Activated T-helper 17 cell treated with anti-CD3 and anti-CD28 coated beads, Interleukin-2, amount 50 U/mL, for 72 hours (primary cell): Measurements from ENCODE around the gene ECT2. TPM values are rescaled to one million over a fixed set of nuclear protein-coding genes. Genes with fewer than 3 reads are reported as not detected.
A peak's percentile ranks its signal among the peaks of the same experiment; 100 is the strongest.
"Not testable (repeated sequence)": the region's sequence is repeated elsewhere in the genome, so short reads cannot be mapped to it uniquely, and the experiment has no call there.

Experiments
- ATAC-seq: fragments of 150-1000 bp; cut with Tn5 transposase; replicated peaks from 2 replicates; pipeline ENCODE4 v1.10.0; 2021; ENCODE audit warnings: mild to moderate bottlenecking, moderate library complexity
- H3K27ac Mint-ChIP-seq: one replicate; pipeline ENCODE4 v1.8.0; 2022; ENCODE audit warnings: mixed read lengths
- H3K27me3 Mint-ChIP-seq: one replicate; pipeline ENCODE4 v1.8.0; 2022; ENCODE audit warnings: mixed read lengths
- H3K36me3 Mint-ChIP-seq: one replicate; pipeline ENCODE4 v1.8.0; 2022; ENCODE audit warnings: low read depth, mild to moderate bottlenecking, mixed read lengths
- H3K4me1 Mint-ChIP-seq: one replicate; pipeline ENCODE4 v1.8.0; 2022; ENCODE audit warnings: mixed read lengths
- H3K4me3 Mint-ChIP-seq: one replicate; pipeline ENCODE4 v1.8.0; 2022; ENCODE audit warnings: mild to moderate bottlenecking, mixed read lengths
- H3K9me3 Mint-ChIP-seq: one replicate; pipeline ENCODE4 v1.8.0; 2022; ENCODE audit warnings: mixed read lengths
- total RNA-seq, 2 donors: library from RNA; stranded (reverse); gene quantifications; one replicate each; pipeline ENCODE4 v1.2.3, GENCODE V29; 2022

ECT2 gene
- total RNA-seq, 2 donors from 2014 or later: 43.3 to 54.0 TPM

DNA sequence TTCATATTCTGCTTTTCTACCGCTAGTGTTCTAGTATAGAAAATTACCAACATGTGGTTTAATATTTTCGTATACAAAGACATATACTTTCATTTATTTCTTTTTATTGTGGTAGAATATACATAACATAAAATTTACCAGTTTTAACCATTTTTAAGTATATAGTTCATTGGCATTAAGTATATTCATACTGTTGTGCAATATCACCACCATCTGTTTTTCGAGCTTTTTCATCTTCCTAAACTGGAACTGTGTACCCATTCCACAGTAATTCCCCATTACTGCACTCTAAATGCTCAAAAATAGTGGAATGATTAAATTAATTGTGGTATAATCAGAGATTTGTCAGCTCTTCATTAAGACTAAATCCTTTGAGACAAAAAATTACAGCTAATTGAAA is 62.9 kb downstream of the ECT2 start:
- Mint-ChIP-seq H3K27me3 (no peaks in the 10 kb centered on the region), H3K9me3 (no peaks in the 10 kb centered on the region), H3K4me1 (no peaks in the 10 kb centered on the region), H3K27ac (no peak overlapping the region), H3K4me3 (no peak overlapping the region), H3K36me3 (peaks cover 5% of the 10 kb centered on the region)
- no peak for ATAC-seq

GRCh38 chr3:172814738-172815137 is 64.2 kb downstream of the ECT2 start:
- Mint-ChIP-seq H3K4me1 (no peaks in the 10 kb centered on the region), H3K36me3 (peaks cover 5% of the 10 kb centered on the region), H3K27ac (no peak overlapping the region), H3K27me3 (no peaks in the 10 kb centered on the region), H3K9me3 (no peaks in the 10 kb centered on the region), H3K4me3 (no peak overlapping the region)
- no peak for ATAC-seq

GRCh38 chr3:172815857-172816256 is 65.3 kb downstream of the ECT2 start:
- Mint-ChIP-seq H3K4me1 (no peaks in the 10 kb centered on the region), H3K9me3 (no peaks in the 10 kb centered on the region), H3K27ac (peak overlapping the region; percentile 7), H3K4me3 (no peak overlapping the region), H3K27me3 (no peaks in the 10 kb centered on the region), H3K36me3 (peaks cover 10% of the 10 kb centered on the region)
- no peak for ATAC-seq

GRCh38 chr3:172816281-172816680 is 65.8 kb downstream of the ECT2 start:
- Mint-ChIP-seq H3K4me3 (no peak overlapping the region), H3K27ac (no peak overlapping the region), H3K27me3 (no peaks in the 10 kb centered on the region), H3K4me1 (no peaks in the 10 kb centered on the region), H3K36me3 (peaks cover 11% of the 10 kb centered on the region), H3K9me3 (no peaks in the 10 kb centered on the region)
- ATAC-seq: no peak

DNA sequence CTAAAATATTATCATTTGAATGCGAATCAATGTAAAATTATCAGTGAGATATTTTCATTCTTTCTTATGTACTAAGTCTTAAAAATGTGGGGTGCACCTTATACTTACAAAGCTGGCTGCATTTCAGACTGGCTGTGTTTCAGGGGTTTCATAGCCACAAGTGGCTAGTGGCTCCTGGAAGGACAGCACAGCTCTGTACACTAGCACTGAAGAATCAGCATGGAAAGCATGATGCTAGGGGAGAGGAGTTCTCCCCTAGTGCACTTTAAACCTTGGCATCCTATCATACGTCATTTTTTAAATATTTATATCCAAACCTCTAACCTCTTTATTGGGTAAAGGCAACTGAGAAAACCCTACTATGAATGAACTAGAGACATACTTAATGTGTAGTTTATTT is 66.4 kb downstream of the ECT2 start:
- H3K9me3 Mint-ChIP-seq: no peaks in the 10 kb centered on the region
- no peak overlapping the region for H3K27ac Mint-ChIP-seq
- H3K36me3 Mint-ChIP-seq: peaks cover 11% of the 10 kb centered on the region
- ATAC-seq: no peak
- H3K4me3 Mint-ChIP-seq: no peak overlapping the region
- H3K4me1 Mint-ChIP-seq: no peaks in the 10 kb centered on the region
- no peaks in the 10 kb centered on the region for H3K27me3 Mint-ChIP-seq

- Mint-ChIP-seq H3K4me3 (no peak overlapping the region), H3K9me3 (peaks cover 7% of the 10 kb centered on the region), H3K27ac (no peak overlapping the region), H3K36me3 (peaks cover 11% of the 10 kb centered on the region), H3K4me1 (no peaks in the 10 kb centered on the region), H3K27me3 (no peaks in the 10 kb centered on the region)
- ATAC-seq: no peak
Measured at GRCh38 chr3:172820492-172820891, 70.0 kb downstream of the ECT2 start.

GRCh38 chr3:172824229-172824628 is 73.7 kb downstream of the ECT2 start:
- H3K27ac Mint-ChIP-seq: no peak overlapping the region
- no peaks in the 10 kb centered on the region for H3K27me3 Mint-ChIP-seq
- H3K9me3 Mint-ChIP-seq: peaks cover 8% of the 10 kb centered on the region
- H3K4me3 Mint-ChIP-seq: no peak overlapping the region
- no peak for ATAC-seq
- H3K4me1 Mint-ChIP-seq: no peaks in the 10 kb centered on the region
- H3K36me3 Mint-ChIP-seq: peaks cover 6% of the 10 kb centered on the region

GRCh38 chr3:172827231-172827630 is 76.7 kb downstream of the ECT2 start:
- H3K27me3 Mint-ChIP-seq, ATAC-seq, H3K27ac Mint-ChIP-seq, H3K36me3 Mint-ChIP-seq, H3K4me3 Mint-ChIP-seq, H3K9me3 Mint-ChIP-seq, H3K4me1 Mint-ChIP-seq: not testable (repeated sequence)

DNA sequence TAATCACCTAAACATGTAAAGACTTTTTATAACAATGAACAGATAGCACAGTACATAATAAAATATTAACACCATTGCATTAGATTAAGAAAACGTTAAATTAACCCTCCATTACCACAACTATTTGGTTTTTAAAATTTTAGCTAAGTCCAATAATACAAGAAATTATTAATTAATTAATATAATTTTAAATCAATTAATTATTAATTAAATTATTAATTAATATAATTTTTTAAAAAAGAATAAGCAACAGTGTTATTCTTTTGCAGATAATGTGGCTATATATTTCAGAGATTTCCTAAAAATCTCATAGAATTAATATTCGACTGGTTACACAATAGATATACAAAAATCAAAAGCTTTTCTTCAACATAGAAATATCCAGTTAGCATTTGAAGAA is 82.5 kb downstream of the ECT2 start:
- no peaks in the 10 kb centered on the region for H3K36me3 Mint-ChIP-seq

GRCh38 chr3:172836390-172836997 is 86.0 kb downstream of the ECT2 start:
- H3K27ac Mint-ChIP-seq: no peak overlapping the region
- no peaks in the 10 kb centered on the region for H3K36me3 Mint-ChIP-seq
- ATAC-seq: no peak
- H3K27me3 Mint-ChIP-seq: peaks cover 10% of the 10 kb centered on the region
- H3K9me3 Mint-ChIP-seq: no peaks in the 10 kb centered on the region
- no peak overlapping the region for H3K4me3 Mint-ChIP-seq
- no peaks in the 10 kb centered on the region for H3K4me1 Mint-ChIP-seq

More for the DNA sequence above, 82.5 kb downstream of the ECT2 start:
- no peak overlapping the region for H3K4me3 Mint-ChIP-seq
- H3K4me1 Mint-ChIP-seq: no peaks in the 10 kb centered on the region
- H3K27ac Mint-ChIP-seq: no peak overlapping the region
- no peak for ATAC-seq
- H3K27me3 Mint-ChIP-seq: peaks cover 6% of the 10 kb centered on the region
- no peaks in the 10 kb centered on the region for H3K9me3 Mint-ChIP-seq

DNA sequence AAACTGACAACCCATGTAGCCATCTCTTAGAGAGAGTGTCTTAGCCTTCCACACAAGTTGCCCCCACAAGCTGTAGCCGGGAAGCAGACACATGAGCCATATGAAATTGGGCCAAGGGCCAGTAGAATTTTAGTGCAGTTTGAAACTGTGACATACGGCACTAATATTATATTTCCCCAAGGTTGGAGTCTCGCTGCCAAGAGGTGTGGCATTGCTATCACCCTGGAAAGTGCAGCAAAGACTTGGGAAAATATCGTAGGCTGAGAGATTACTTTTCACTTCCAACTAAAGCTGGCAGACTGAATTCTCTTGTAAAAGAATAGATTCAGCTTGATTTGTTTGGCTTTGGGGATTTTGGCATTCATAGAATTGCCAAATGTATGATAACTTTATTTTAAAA is 89.2 kb downstream of the ECT2 start:
- no peaks in the 10 kb centered on the region for H3K36me3 Mint-ChIP-seq
- H3K27ac Mint-ChIP-seq: no peak overlapping the region
- H3K27me3 Mint-ChIP-seq: peaks cover 18% of the 10 kb centered on the region
- ATAC-seq: no peak
- no peaks in the 10 kb centered on the region for H3K4me1 Mint-ChIP-seq
- no peaks in the 10 kb centered on the region for H3K9me3 Mint-ChIP-seq
- H3K4me3 Mint-ChIP-seq: no peak overlapping the region

DNA sequence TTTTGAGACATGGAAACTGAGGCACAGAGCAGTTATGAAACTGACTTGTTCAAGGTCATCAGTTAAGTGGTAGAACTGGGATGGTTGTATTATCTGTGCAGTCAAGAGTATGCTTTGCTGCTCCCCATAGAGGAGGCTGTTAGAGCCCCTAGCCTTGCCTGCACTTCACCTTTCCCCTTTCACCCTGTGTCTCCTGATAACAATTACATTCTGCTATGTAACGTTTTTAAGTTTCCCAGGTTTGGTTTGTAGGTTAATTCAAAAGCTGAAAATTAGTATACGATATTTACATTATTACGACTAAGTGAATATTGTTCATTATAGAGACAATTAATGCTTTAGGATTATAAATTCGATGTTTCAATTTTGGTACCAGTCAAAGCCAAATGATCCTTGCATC is 89.9 kb downstream of the ECT2 start:
- Mint-ChIP-seq H3K4me3 (no peak overlapping the region), H3K27ac (no peak overlapping the region), H3K36me3 (no peaks in the 10 kb centered on the region), H3K27me3 (peaks cover 19% of the 10 kb centered on the region), H3K9me3 (no peaks in the 10 kb centered on the region), H3K4me1 (no peaks in the 10 kb centered on the region)
- no peak for ATAC-seq

DNA sequence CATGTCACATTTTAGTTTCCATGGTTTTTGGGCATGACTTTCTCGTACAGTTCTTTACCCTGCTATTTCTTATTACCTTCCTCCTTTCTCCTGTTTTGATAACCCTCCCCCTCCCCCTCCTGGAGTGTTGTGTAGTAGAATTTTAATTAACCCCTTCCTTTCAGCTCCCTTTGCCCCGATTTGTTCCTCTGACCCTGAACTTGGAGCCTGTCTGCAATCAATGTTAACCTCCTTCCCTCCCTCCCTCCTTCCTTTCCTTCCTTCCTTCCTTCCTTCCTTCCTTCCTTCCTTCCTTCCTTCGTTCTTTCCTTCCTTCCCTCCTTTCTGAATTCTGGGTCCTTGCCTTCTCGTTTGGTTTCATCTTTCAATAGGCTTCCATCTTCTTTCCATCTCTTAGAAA is 90.4 kb downstream of the ECT2 start:
- no peak for ATAC-seq
- no peaks in the 10 kb centered on the region for H3K4me1 Mint-ChIP-seq
- H3K9me3 Mint-ChIP-seq: no peaks in the 10 kb centered on the region
- no peak overlapping the region for H3K27ac Mint-ChIP-seq
- H3K27me3 Mint-ChIP-seq: peaks cover 19% of the 10 kb centered on the region
- no peak overlapping the region for H3K4me3 Mint-ChIP-seq
- H3K36me3 Mint-ChIP-seq: no peaks in the 10 kb centered on the region

GRCh38 chr3:172844428-172844827 is 93.9 kb downstream of the ECT2 start:
- peaks cover 26% of the 10 kb centered on the region for H3K27me3 Mint-ChIP-seq
- ATAC-seq: no peak
- H3K4me1 Mint-ChIP-seq: no peaks in the 10 kb centered on the region
- H3K9me3 Mint-ChIP-seq: no peaks in the 10 kb centered on the region
- no peak overlapping the region for H3K4me3 Mint-ChIP-seq
- no peaks in the 10 kb centered on the region for H3K36me3 Mint-ChIP-seq
- H3K27ac Mint-ChIP-seq: no peak overlapping the region

GRCh38 chr3:172846103-172846561 is 95.6 kb downstream of the ECT2 start:
- H3K4me3 Mint-ChIP-seq: no peak overlapping the region
- no peaks in the 10 kb centered on the region for H3K36me3 Mint-ChIP-seq
- H3K27me3 Mint-ChIP-seq: peaks cover 34% of the 10 kb centered on the region
- no peaks in the 10 kb centered on the region for H3K9me3 Mint-ChIP-seq
- no peaks in the 10 kb centered on the region for H3K4me1 Mint-ChIP-seq
- ATAC-seq: peak; percentile 79
- no peak overlapping the region for H3K27ac Mint-ChIP-seq

DNA sequence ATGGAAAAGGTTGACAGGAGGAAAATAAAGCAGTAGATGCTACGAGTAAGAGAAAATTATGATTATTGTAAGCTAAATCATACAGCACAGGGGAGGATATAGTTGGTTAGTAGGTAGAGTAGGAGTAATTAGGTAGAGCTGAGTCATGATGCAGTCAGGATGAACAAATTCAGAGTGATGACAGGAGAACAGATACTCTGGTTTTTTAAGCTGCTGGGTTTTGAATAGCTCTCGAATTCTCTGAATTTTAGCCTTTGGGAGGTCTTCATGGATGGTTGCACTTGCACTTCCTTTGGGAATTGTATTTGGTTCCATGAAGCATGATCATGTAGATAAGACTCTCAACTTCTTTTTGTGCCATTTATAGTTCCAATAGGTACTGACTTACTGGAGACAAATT is 96.2 kb downstream of the ECT2 start:
- H3K27me3 Mint-ChIP-seq: peaks cover 33% of the 10 kb centered on the region
- H3K9me3 Mint-ChIP-seq: no peaks in the 10 kb centered on the region
- no peaks in the 10 kb centered on the region for H3K4me1 Mint-ChIP-seq
- peak; percentile 74 for ATAC-seq
- H3K36me3 Mint-ChIP-seq: no peaks in the 10 kb centered on the region
- H3K27ac Mint-ChIP-seq: no peak overlapping the region
- H3K4me3 Mint-ChIP-seq: no peak overlapping the region
